Fibroblast of skin of right biceps (primary cell): ENCODE results near the gene CEL.
"Not testable (repeated sequence)": the region's sequence is repeated elsewhere in the genome, so short reads cannot be mapped to it uniquely, and the experiment has no call there.

Experiments used
- DNase-seq: peaks from one replicate; pipeline ENCODE4 v3.0.0-alpha.2; 2013

Gene CEL

DNA sequence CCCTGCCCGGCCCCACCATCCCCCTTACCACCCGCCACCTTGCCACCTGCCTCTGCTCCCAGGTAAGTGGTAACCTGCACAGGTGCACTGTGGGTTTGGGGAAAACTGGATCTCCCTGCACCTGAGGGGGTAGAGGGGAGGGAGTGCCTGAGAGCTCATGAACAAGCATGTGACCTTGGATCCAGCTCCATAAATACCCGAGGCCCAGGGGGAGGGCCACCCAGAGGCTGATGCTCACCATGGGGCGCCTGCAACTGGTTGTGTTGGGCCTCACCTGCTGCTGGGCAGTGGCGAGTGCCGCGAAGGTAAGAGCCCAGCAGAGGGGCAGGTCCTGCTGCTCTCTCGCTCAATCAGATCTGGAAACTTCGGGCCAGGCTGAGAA is at the start of gene CEL:
Gene CEL (plus strand): TSS at position 218 of the 382 bp plus-strand sequence. CDS start 22 bp downstream, at position 240.
- DNase-seq = not testable (repeated sequence)

- no peak for DNase-seq
These were observed 47.1 kb upstream of the CEL start for GRCh38 chr9:133014696-133015095.

DNA sequence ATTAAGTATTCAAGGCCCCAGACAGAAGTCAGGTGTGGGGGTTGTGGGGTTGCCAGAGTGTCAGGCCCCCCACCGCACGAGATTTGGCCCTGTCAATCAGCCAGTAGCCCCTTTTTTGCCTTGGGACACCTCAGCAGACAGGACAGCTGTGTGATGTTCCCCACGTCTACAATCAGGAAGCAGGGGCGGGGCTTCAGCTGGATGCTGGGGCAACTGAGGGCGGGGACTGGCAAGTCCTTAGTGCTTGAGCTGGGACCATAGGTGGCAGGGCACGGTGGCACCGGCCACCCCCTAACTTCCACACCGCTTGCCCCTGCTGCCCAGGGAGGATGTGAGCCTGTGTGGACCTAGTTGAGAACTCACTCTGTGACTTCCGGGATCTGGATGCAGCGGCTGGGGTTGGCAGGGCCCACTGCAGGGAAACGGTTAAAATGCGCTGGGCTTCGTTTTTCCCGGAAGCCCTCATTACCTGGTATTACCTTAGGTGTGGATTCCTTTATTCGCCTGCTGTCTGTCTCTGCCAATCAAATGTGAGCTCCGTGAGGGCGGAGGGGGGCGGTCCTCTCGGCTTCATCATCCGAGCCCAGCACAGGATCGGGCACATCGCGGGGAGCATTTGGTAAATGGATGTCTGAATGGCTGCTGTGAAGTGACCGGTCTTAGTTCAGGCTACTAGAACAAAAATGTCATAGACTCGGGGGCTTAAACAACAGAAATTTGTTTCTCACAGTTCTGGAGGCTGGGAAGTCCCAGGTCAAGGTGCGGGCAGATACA is 38.5 kb upstream of the CEL start:
- DNase-seq = peak; percentile 7

DNA sequence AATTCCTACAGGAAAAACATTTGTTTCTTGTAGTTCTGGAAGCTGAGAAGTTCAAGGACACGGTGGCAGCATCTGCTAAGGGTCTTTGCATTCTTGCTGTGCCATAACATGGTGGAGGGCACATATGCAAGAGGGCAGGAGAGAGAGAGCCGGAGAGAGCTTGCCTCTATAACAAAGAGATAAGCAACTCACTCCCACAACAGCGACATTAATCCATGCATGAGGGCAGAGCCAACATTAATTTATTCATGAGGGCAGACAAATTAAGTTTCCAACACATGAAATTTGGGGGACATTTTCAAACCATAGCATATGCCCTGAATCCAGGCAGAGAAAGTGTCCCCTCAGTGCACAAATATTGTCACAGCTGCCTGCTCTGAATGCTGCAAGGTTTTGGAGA is 35.4 kb upstream of the CEL start:
- DNase-seq = no peak

GRCh38 chr9:133027134-133027533 is 34.6 kb upstream of the CEL start:
- DNase-seq = no peak

- no peak for DNase-seq
These were observed 33.6 kb upstream of the CEL start for GRCh38 chr9:133028221-133028620.

DNA sequence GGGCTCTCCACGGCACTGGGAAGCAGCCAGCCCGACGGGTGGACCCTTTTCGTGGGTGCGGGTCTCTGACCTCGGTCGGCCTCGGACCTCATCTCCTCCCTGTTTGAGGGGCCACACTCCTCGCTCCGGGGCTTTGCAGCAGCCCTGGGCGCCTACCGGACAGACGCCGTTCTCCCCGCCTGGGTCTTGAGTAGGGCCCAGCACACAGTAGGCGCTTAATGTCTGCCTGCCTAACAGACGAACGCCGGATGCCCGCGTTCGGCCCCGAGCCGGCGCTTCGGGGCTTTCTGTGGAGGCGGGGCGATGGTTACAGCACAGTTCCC is 31.8 kb upstream of the CEL start:
- DNase-seq = no peak

GRCh38 chr9:133030317-133031129 is 31.3 kb upstream of the CEL start, which contains the start of gene GTF3C5:
TSS of gene GTF3C5 (plus strand) at chr9:133030997. CDS start at chr9:133031012, 15 bp downstream.
- peak; percentile 100 for DNase-seq

DNA sequence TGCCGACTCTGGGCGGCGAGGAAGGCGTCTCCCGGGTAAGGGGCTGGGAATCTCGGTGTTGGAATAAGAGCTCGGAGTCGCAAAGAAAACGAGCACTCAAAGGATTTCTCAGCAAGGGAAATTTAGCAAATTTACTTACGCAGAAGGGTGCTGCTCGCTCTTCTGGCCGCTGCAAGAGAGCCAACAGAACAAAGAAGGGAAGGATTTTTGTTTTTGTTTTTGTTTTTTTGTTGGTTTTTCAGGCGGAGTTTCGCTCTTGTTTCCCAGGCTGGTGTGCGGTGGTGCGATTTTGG is 30.7 kb upstream of the CEL start:
- DNase-seq = no peak

DNA sequence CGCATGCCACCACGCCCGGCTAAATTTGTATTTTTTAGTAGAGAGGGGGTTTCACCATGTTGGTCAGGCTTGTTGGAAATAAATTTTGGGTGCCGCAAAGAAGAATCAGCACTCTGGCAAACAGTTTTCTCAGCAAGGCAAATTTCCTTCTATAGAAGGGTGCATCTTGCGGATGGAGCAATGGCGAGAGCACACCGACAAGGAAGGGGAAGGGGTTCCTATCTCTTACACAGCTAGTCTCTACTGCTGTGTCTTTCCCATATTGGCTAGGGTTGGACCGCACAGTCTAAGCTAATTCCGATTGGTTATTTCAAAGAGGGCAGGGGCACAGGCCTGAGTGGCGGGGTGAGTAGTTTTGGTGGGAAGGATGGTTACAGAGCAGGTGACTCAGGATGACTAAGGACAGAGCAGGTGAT is 30.3 kb upstream of the CEL start:
- peak; percentile 4 for DNase-seq

DNA sequence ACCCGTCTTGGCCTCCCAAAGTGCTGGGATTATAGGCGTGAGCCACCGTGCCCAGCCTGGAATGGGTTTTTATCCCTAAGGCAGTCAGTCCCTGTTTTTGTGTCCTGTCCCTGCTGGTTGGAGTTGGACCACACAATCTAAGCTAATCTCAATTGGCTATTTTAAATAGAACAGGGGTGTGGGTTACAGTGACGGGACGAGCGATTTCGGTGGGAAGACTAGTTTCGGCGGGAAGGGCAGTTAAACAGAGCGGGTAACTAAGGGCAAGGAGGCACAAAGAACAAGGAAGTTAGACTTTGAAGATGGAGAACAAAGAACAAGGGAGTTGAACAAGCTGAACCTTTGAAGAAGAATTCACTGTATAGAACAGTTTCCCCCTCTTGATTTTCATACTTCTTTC is 29.6 kb upstream of the CEL start:
- no peak for DNase-seq

DNA sequence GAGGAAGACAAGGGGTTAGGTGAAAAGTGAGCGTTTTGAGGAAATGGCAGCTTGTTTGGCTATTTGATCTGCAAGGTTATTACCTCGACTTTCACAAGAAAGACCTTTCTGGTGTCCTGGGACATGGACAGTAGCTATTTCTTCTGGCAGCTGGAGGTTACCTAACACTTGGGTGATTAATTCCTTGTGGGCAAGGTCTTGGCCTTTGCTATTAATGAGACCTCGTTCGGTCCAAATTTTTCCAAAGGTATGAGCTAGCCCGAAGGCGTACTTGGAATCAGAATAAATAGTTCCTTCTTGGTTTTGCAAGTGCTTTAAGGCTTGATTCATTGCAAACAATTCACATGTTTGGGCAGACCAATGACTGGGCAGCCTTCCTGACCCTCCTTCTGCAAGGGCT is 26.1 kb upstream of the CEL start:
- no peak for DNase-seq

DNA sequence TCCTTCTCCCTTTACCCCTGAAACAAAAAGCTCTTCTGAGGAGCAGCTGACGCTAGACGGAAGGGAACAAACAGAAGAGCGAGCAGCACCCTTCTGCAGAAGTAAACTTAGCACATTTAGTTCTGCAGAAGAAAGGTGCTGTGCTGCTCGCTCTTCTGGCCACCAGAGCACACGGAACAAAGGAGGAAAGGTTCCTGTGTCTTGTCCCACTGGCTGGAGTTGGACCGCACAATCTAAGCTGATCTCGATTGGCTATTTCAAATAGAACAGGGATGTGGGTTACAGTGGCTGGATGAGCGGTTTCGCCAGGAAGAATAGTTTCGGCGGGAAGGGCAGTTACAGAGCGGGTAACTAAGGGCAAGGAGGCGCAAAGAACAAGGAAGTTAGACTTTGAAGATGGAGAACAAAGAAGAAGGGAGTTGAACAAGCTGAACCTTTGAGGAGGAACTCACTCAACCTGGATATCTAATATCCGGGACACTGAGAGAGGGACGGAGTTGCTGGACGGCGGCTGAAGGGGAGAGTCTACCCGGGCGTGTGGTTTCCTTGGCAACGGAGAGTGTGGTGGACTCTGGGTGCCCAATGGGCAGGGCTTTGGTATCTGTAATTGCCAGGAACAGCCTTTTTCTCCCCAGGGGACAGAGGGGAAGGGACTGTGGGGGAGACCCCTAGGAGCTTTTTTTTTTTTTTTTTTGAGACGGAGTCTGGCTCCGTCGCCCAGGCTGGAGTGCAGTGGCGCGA is 23.8 kb upstream of the CEL start:
- DNase-seq = no peak

DNA sequence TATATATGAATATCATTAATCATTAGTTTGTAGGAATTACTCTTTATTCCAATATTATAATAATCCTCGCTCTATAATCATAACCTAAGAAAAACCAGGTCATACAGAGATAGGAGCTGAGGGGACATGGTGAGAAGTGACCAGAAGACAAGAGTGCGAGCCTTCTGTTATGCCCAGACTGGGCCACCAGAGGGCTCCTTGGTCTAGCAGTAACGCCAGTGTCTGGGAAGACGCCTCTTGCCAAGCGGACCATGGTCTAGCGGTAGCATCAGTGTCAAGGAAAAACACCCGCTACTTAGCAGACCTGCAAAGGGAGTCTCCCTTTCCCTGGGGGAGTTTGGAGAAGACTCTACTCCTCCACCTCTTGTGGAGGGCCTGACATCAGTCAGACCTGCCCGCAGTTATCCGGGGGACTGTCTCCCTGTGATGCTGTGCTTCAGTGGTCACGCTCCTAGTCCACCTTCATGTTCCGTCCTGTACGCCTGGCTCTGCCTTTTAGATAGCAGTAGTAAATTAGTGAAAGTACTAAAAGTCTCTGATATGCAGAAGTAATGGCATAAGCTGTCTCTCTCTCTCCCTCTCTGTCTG is 20.8 kb upstream of the CEL start:
- DNase-seq = peak; percentile 53

- DNase-seq = no peak
These were observed 19.8 kb upstream of the CEL start for GRCh38 chr9:133041958-133042357.

DNA sequence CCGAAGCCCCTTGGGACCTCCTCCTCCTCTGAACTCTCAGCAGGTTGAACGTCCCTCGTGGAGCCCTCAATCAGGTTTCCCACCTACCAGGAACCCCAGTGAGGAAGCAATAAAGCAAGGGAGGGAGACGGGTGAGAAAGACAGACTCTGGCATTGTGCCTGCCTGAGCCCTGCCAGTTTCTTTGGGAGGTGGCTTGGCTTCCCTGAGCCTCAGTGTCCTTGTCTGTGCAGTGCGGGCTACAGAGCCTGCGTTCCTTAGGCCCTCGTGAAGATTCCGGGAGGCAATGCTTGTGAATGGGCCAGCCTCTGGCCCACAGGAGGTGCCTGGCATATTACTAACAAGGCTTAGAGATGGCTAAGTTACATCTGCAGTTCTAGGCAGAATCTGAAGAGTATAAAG is 19.1 kb upstream of the CEL start:
- no peak for DNase-seq

DNA sequence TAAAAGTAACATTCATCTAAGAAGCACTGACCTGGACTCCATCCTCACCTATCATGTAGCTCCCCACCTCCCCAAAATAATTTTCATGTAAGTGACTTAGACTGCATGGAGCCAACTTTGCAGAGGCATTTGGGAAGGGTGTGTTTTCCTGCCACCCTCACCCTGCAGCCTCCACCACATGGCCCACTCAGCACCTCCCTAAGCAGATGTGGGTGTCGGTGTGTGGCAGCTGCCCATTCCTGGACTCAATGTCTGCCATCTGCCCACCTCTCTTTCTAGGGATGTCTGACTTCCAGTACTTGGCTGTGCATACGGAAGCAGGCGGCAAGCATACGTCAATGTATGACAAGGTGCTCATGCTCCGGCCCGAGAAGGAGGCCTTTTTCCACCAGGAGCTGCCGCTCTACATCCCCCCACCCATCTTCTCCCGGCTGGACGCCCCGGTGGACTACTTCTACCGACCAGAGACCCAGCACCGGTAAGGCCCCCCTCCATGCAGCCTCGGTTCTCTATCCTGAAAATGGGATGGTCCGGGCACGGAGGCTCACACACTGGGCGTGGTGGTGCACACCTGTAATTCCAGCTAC is 18.2 kb upstream of the CEL start:
- no peak for DNase-seq

GRCh38 chr9:133044125-133044524 is 17.7 kb upstream of the CEL start:
- DNase-seq = no peak

GRCh38 chr9:133044661-133045060 is 17.1 kb upstream of the CEL start:
- no peak for DNase-seq

GRCh38 chr9:133045132-133045531 is 16.6 kb upstream of the CEL start:
- DNase-seq = no peak

- DNase-seq = no peak
These were observed 15.4 kb upstream of the CEL start for GRCh38 chr9:133046196-133046899.

- DNase-seq = no peak
These were observed 14.9 kb upstream of the CEL start for GRCh38 chr9:133046900-133047295.
